ENCODE results near the gene HTR7. TPM values are rescaled to one million over a fixed set of nuclear protein-coding genes. Genes with fewer than 3 reads are reported as not detected.
"Not testable (repeated sequence)": the region's sequence is repeated elsewhere in the genome, so short reads cannot be mapped to it uniquely, and the experiment has no call there.

HTR7 gene
- not detected for total RNA-seq

GRCh38 chr10:90857635-90858460 is at the start of gene HTR7:
HTR7 (minus strand) TSS chr10:90858039; CDS start chr10:90857671, 368 bp downstream.
- TF ChIP-seq CTCF (IDR thresholded peaks at IDR 0.05), result peak; percentile 55
- H3K27me3 Mint-ChIP-seq, result peaks cover 58% of the 10 kb centered on the region
- H3K4me1 Mint-ChIP-seq (ENCODE audit: low read depth), result peaks cover 13% of the 10 kb centered on the region
- no peak within 1 kb of the TSS for H3K27ac Mint-ChIP-seq
- no peaks in the 10 kb centered on the region for H3K9me3 Mint-ChIP-seq
- intact Hi-C loops (cut with micrococcal nuclease), result loop anchor here (5.0 kb wide), 1 partner anchor 106 kb away; no protein-coding TSS in a partner anchor
- ATAC-seq (peak; percentile 80), DNase-seq (peak; percentile 56)
- no peaks in the 10 kb centered on the region for H3K36me3 Mint-ChIP-seq (ENCODE audit: low read depth)
- CTCF ChIA-PET, result interaction anchor here (0.6 to 1.4 kb wide), 4 partner anchors 8 to 22 kb away, joined by 3 to 6 read pairs (median 4); partner anchors contain the start of gene RPP30
- peak within 1 kb of the TSS; percentile 77 for H3K4me3 Mint-ChIP-seq
- POLR2A ChIA-PET, result no interaction called here

GRCh38 chr10:90906596-90906995 is 48.8 kb upstream of the HTR7 start:
- ChIA-PET CTCF (interaction anchor here (0.7 kb wide), 1 partner anchor 345 kb away, joined by 4 read pairs; no protein-coding TSS in a partner anchor), POLR2A (interaction anchor here (0.9 kb wide), 1 partner anchor 38 kb away, joined by 3 read pairs; no protein-coding TSS in a partner anchor)
- H3K27me3 Mint-ChIP-seq, result no peaks in the 10 kb centered on the region
- ATAC-seq (peak; percentile 63), DNase-seq (peak; percentile 3)
- H3K36me3 Mint-ChIP-seq (ENCODE audit: low read depth), result peaks cover 36% of the 10 kb centered on the region
- no peak for TF ChIP-seq CTCF (IDR thresholded peaks at IDR 0.05)
- H3K4me1 Mint-ChIP-seq (ENCODE audit: low read depth), result peaks cover 14% of the 10 kb centered on the region
- intact Hi-C loops (cut with micrococcal nuclease), result no loop called here
- H3K4me3 Mint-ChIP-seq, result no peak overlapping the region
- peak overlapping the region; percentile 43 for H3K27ac Mint-ChIP-seq
- peaks cover 6% of the 10 kb centered on the region for H3K9me3 Mint-ChIP-seq

- DNase-seq, result no peak
- TF ChIP-seq CTCF (IDR thresholded peaks at IDR 0.05), result no peak
- Mint-ChIP-seq H3K27me3 (no peaks in the 10 kb centered on the region), H3K4me1 (ENCODE audit: low read depth) (peaks cover 14% of the 10 kb centered on the region), H3K9me3 (peaks cover 6% of the 10 kb centered on the region), H3K4me3 (no peak overlapping the region), H3K36me3 (ENCODE audit: low read depth) (peaks cover 36% of the 10 kb centered on the region), H3K27ac (peak overlapping the region; percentile 43)
- intact Hi-C loops (cut with micrococcal nuclease), result no loop called here
- ATAC-seq, result peak; percentile 45
- ChIA-PET CTCF (interaction anchor here (0.7 kb wide), 1 partner anchor 345 kb away, joined by 4 read pairs; no protein-coding TSS in a partner anchor), POLR2A (no interaction called here)
These were observed 48.1 kb upstream of the HTR7 start for GRCh38 chr10:90905925-90906324.

- peaks cover 33% of the 10 kb centered on the region for H3K36me3 Mint-ChIP-seq (ENCODE audit: low read depth)
- ATAC-seq; H3K9me3 Mint-ChIP-seq; POLR2A ChIA-PET; H3K27me3 Mint-ChIP-seq; intact Hi-C loops (cut with micrococcal nuclease); DNase-seq; H3K4me3 Mint-ChIP-seq: not testable (repeated sequence)
- H3K27ac Mint-ChIP-seq, result peak overlapping the region; percentile 49
- CTCF ChIA-PET, result interaction anchor here (0.9 to 3.1 kb wide), 5 partner anchors 13 to 354 kb away, joined by 3 to 14 read pairs (median 3); partner anchors contain the start of gene ANKRD1
- H3K4me1 Mint-ChIP-seq (ENCODE audit: low read depth), result peaks cover 13% of the 10 kb centered on the region
These were observed 39.1 kb upstream of the HTR7 start for GRCh38 chr10:90896916-90897315.

- no peaks in the 10 kb centered on the region for H3K9me3 Mint-ChIP-seq
- H3K4me3 Mint-ChIP-seq, result no peak overlapping the region
- ChIA-PET POLR2A (interaction anchor here (0.6 kb wide), 1 partner anchor 329 kb away, joined by 3 read pairs; no protein-coding TSS in a partner anchor), CTCF (interaction anchor here (1.1 to 3.2 kb wide), 2 partner anchors 13 to 26 kb away, joined by 3 to 11 read pairs; no protein-coding TSS in a partner anchor)
- no peak overlapping the region for H3K27ac Mint-ChIP-seq
- peaks cover 15% of the 10 kb centered on the region for H3K4me1 Mint-ChIP-seq (ENCODE audit: low read depth)
- DNase-seq (no peak), ATAC-seq (no peak)
- H3K27me3 Mint-ChIP-seq, result no peaks in the 10 kb centered on the region
- TF ChIP-seq CTCF (IDR thresholded peaks at IDR 0.05), result no peak
- intact Hi-C loops (cut with micrococcal nuclease), result no loop called here
- H3K36me3 Mint-ChIP-seq (ENCODE audit: low read depth), result peaks cover 48% of the 10 kb centered on the region
These were observed 35.4 kb upstream of the HTR7 start for GRCh38 chr10:90893190-90893589.

Data from activated CD8-positive, alpha-beta T cell treated with anti-CD3 and anti-CD28 coated beads for 36 hours (primary cell).